NCI-H146 (cell line): ENCODE results near the gene TSEN2.
"Not testable (repeated sequence)": the region's sequence is repeated elsewhere in the genome, so short reads cannot be mapped to it uniquely, and the experiment has no call there.

Experiments used
- DNase-seq: peaks from one replicate; lab custom pipeline; 2025; lab: John Stamatoyannopoulos, UW

Gene TSEN2

DNA sequence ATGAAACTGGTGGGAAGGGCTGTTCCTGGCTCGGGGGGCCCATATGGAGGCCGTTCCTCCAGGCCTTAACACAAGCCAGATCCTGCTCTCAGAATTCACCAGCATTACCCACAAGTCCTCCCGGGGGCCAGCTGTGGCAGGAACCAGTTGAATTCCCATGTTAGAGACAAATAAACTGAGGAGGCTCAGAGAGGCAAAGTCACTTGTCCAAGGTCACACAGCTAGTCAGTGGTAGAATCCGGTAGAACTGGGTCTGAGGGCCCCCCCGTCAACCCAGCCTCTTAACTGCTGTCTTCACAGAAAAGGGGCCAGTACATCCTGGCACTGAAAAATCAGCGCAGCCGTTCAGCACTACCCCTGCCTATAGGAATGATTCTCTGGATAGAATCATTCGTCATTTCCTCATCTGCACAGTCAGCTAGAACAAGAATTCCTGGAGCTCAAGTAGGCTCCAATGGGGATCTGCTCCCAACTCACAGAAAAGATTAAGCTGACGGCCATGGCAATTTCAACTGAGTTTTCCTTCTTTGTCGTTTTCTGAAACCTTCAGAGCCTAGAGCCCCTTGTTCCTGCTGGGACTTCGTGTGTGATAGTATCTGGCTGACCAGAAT, 12.2 kb upstream of the TSEN2 start:
- DNase-seq: no peak

- no peak for DNase-seq
Observed at GRCh38 chr3:12472796-12473195, 11.5 kb upstream of the TSEN2 start.

GRCh38 chr3:12473511-12473910, 10.8 kb upstream of the TSEN2 start:
- no peak for DNase-seq

- no peak for DNase-seq
Observed at GRCh38 chr3:12476238-12476897, 7.9 kb upstream of the TSEN2 start.

DNA sequence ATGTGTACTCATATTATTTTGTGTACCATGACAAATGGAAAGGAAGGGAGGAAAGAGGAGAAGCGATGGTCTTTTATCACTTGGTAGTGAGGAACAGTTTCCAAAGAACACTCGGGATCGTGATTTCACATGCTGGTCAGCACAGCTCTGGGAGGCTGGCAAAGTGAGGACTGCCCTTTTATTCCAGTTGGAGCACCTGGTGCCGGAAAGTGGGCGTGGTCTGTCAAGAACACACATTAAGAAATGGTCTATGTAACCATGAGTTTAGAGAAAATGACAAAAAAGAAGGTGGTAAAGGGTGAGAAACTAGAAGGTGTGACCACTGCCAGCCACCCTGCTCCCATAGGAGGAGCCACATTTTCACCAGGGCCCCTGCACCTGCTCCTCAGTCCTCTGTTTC, 7.0 kb upstream of the TSEN2 start:
- DNase-seq: no peak

GRCh38 chr3:12478326-12478725, 6.0 kb upstream of the TSEN2 start:
- no peak for DNase-seq

- not testable (repeated sequence) for DNase-seq
Observed at GRCh38 chr3:12479198-12479597, 5.1 kb upstream of the TSEN2 start.

GRCh38 chr3:12479919-12480427, 4.3 kb upstream of the TSEN2 start:
- DNase-seq: peak; percentile 33

GRCh38 chr3:12483410-12483809, 870 bp upstream of the TSEN2 start:
- DNase-seq: peak; percentile 30

DNA sequence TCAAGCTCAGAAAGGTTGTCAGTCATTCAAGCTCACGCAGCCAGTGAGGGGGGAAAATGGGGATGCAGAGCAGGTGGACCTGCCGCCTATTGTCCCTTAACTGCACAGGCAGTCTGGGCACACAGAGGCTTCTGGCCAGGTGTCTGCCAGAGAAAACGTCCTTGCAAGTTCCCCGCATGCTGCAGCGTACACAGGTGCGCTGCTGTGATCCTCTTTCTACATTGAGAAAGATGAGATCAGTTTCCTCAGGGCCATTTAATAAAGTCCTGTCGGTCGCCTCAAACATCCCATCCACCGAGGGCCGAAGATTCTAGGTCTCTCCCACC, 445 bp upstream of the TSEN2 start:
- peak; percentile 79 for DNase-seq

GRCh38 chr3:12484983-12485327, 675 bp downstream of the TSEN2 start:
- peak; percentile 32 for DNase-seq

DNA sequence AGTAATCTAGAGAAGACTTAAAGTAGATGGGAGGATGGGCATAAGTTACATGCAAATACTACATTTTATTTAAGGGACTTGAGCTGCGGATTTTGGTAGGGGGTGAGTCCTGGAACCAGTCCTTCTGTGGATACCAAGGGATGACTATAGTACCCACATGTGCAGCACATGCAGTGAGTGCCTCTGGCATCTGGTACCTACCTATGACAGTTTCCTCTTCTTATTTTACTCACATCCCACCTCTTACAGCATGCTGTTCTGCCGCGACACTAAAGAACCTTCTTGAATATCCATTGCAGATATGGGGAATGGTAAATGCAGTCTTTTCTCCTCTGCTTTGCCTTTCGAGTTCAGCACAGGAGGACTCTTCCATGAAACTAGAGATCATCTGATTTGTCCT, 1.7 kb downstream of the TSEN2 start:
- no peak for DNase-seq

DNA sequence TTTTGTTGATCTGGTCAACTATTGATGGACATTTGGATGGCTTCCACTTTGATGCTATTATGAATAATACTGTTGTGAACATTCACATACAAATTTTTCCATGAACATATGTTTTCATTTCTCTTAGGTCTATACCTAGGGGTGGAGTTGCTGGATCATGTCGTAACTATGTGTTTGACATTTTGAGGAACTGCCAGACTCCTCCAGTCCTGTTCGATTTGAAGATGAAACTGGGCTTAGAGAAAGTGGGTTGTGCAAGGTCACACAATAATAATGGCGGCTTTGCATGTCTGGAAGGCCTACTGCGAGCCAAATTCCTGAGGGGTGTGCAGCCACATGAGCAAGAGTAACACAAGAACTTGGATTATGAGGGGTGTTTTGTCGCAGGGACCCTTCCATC, 2.6 kb downstream of the TSEN2 start:
- DNase-seq: no peak

DNA sequence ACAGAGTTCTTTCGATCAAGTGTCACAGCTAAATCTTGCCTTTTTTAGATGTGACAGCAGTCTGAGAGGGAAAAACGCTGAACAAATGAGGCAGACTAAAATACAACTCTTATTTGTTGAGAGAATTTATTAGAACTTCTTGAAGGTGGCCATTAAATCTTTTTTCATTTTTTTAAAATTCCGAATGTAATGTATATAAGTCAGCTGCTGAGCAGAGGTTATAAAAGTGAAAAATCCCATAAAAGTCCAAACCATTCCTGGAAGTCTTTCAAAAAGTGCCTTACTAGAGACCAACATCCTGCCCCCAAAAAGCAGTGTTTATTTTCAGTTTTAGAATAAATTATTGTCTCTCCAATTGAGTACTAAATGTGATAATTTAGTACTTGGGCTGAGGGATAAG, 3.1 kb downstream of the TSEN2 start:
- no peak for DNase-seq

DNA sequence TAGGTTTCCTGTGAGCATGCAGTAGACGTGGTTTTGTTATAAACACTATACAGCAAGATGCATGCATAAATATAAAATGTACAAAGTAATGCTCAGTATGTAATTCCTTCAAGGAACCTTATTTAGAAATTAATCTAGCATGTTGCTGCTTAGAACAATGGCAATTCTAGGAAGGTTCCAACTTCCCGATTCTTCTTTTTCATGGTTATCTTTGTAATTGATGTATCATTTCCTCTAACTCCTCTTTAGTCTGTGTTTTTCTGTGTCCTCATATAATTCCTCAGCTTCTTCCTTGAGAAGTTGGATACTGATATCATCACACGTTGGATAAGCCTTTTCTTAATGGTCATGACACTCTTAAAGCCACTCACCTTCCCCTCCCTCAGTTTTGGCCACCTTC, 3.5 kb downstream of the TSEN2 start:
- no peak for DNase-seq

DNA sequence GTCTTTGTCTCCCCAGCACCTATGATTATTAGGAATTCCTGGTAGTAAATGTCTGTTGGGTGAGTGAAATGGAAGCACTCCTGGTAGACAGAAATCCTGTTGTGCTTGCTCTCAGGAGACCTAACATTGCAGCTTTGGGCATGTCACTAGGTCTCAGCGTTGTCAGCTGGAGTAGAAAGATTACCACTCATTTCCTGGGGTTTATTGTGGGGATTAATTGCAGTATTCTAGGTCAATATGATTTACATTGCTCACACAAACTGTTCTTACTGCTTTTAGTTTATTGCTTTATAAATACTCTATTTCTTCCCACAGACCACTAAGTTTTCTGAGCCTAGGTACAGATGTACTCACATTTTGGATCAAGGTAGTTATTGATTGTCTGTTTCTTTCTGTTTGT, 5.1 kb downstream of the TSEN2 start:
- DNase-seq: no peak

- DNase-seq: no peak
Observed at GRCh38 chr3:12489832-12490231, 5.6 kb downstream of the TSEN2 start.

DNA sequence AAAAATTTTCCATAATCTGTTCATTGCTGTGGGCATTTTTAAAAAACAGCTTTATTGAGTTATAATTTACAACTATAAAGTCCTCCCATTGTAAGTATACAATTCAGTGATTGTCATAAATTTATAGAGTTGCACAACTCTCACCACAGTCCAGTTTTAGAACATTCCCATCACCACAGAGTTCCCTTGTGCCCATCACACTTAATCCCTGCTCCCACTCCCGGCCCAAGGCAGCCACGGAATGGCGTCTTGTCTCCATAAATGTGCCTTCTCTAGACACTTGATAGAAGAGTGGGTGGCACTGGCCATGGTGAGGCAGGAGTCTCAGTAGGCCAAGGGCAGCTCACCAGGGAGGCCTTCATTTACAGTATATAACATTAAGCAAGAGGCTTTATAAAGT, 6.3 kb downstream of the TSEN2 start:
- DNase-seq: no peak

GRCh38 chr3:12495749-12496452, 11.6 kb downstream of the TSEN2 start:
- no peak for DNase-seq

GRCh38 chr3:12496453-12496761, 12.1 kb downstream of the TSEN2 start:
- no peak for DNase-seq

DNA sequence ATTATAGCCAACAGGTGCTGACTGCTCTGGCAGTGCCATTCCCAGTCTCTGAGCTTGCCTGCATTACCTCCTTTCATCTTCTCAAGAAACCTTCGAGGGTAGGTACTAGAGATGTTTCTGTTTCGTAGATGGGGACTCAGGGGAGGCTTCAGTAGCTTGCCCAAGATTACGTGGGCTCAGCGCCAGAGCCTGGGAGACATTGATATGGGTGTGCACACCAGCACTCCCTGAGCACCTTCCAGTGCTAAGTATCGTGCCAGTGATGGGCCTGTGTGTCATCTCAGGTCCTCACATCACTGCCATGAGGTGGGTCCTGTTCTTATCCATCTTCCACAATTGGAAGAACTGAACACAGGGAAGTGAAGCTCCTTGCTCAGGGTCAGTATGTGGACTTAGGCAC, 15.2 kb downstream of the TSEN2 start:
- DNase-seq: no peak

DNA sequence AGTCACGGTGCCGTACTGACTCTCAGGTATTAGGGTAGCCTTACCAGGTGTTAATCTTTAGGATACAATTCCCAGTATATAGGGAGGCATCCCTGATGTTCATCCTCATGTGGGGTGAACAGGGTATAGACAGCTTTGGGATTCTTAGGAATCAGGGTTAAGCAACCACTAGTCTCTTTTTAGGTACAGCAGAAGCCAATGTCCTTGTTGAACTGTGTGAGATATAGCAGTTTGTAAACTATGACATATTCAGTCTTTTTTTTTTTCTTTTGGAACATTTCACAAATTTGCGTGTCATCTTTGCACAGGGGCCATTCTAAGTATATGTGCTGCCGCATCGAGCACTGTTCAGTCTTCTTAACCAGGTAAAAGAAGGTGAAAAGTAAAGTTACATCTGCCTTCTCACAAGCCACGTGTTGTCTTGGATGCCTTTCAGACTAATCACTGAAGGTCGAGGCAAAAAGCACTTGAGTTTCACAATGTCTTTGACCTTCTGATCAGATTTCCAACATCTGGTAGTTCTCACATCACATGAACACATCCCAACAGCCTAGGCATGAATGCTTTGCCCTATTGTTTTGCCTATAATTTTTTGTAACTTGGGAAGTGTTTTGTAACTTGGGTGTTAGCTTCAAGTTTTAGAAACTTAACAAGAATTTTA, 17.2 kb downstream of the TSEN2 start:
- DNase-seq: no peak
